Measurements from ENCODE around the gene NDUFAF7. TPM values are rescaled to one million over a fixed set of nuclear protein-coding genes. Genes with fewer than 3 reads are reported as not detected.
A peak's percentile ranks its signal among the peaks of the same experiment; 100 is the strongest.

NDUFAF7 gene
- polyA plus RNA-seq, 3 donors, result 4.7 to 12.2 (median 5.6) TPM

DNA sequence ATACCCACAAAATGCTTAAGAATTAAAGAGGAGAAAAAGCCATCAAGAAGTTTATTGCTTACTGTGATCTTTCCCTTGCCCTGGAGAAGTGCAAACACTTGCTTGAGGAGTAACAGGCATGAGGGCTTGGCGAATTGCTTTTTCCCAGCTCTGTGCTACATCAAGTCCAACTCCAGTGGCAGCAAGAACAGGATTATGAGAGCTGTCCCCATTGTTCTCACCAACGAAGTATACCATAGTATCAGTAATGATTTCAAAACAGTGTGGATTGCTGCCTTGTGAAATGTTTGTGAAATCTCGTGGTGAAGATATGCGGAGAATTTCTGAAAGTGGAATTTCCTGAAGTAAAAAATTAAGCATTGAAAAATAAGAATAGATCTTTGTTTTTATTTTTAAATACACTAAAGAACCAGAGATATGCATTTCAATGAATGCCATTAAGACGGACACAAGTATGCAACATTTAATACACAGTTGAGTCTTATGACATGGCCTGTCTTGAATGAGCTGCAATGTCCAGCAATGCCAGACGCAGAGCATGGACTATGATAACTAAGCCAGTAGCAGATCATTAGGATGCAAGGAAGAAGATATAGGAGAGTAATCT lies 43.0 kb downstream of the NDUFAF7 start:
- Histone ChIP-seq H3K27me3 (ENCODE audit: control insufficient read depth in 2 of 2, insufficient read depth in 2 of 2, low read length in 2 of 2) (no peaks in the 10 kb centered on the region), H3K4me2 (replicated peaks; ENCODE audit: extremely low read depth, low read length, poor library complexity, severe bottlenecking) (peak overlapping the region; percentile 13), H3K27ac (ENCODE audit: low read depth in 1 of 2, low read length in 2 of 2) (peak overlapping the region in 1 of 2 donors; percentile 56), H2AFZ (ENCODE audit: insufficient read depth, low read depth, low read length, poor library complexity, severe bottlenecking) (no peak overlapping the region), H3K79me2 (ENCODE audit: insufficient read depth, low read length) (no peaks in the 10 kb centered on the region), H3K4me3 (replicated peaks in 1 of 3; ENCODE audit: low read depth in 2 of 3, low read length in 3 of 3) (no peak overlapping the region), H4K20me1 (ENCODE audit: insufficient read depth, low read length) (peaks cover 6% of the 10 kb centered on the region), H3K9me3 (replicated peaks in 1 of 2; ENCODE audit: control insufficient read depth in 1 of 2, insufficient read depth in 1 of 2, low read length in 2 of 2) (no peaks in the 10 kb centered on the region), H3K4me1 (ENCODE audit: control insufficient read depth in 1 of 2, insufficient read depth in 2 of 2, low read length in 2 of 2) (peaks cover 23 to 24% of the 10 kb centered on the region in 2 donors), H3K36me3 (replicated peaks in 1 of 2; ENCODE audit: control insufficient read depth in 1 of 2, insufficient read depth in 2 of 2, low read length in 2 of 2) (peaks cover 45 to 96% of the 10 kb centered on the region in 2 donors), H3K9ac (ENCODE audit: insufficient read depth, low read length, poor library complexity, severe bottlenecking) (no peak overlapping the region)
- H3K27ac Mint-ChIP-seq, result peak overlapping the region in 4 of 7 donors; percentile 2 to 37 (median 24)
- no peak for DNase-seq
- WGBS (ENCODE audit: insufficient coverage), result 86% methylated on average over 1 of the region's 6 CpGs
- H3K9me3 Mint-ChIP-seq, result no peaks in the 10 kb centered on the region
- peaks cover 35% of the 10 kb centered on the region for H3K4me1 Mint-ChIP-seq
- TF ChIP-seq, protein P1, sequence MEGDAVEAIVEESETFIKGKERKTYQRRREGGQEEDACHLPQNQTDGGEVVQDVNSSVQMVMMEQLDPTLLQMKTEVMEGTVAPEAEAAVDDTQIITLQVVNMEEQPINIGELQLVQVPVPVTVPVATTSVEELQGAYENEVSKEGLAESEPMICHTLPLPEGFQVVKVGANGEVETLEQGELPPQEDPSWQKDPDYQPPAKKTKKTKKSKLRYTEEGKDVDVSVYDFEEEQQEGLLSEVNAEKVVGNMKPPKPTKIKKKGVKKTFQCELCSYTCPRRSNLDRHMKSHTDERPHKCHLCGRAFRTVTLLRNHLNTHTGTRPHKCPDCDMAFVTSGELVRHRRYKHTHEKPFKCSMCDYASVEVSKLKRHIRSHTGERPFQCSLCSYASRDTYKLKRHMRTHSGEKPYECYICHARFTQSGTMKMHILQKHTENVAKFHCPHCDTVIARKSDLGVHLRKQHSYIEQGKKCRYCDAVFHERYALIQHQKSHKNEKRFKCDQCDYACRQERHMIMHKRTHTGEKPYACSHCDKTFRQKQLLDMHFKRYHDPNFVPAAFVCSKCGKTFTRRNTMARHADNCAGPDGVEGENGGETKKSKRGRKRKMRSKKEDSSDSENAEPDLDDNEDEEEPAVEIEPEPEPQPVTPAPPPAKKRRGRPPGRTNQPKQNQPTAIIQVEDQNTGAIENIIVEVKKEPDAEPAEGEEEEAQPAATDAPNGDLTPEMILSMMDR (IDR thresholded peaks at IDR 0.05), result no peak
- peaks cover 0 to 2% (median 0%) of the 10 kb centered on the region in 3 donors for H3K27me3 Mint-ChIP-seq (ENCODE audit: low read depth in 3 of 3)
- peaks cover 53 to 63% of the 10 kb centered on the region in 2 donors for H3K36me3 Mint-ChIP-seq
- H3K4me3 Mint-ChIP-seq, result no peak overlapping the region
- intact Hi-C loops (cut with micrococcal nuclease), result no loop called here

GRCh38 chr2:37276291-37276690 lies 44.8 kb downstream of the NDUFAF7 start:
- H3K36me3 ChIP-seq (replicated peaks in 1 of 2; ENCODE audit: control insufficient read depth in 1 of 2, insufficient read depth in 2 of 2, low read length in 2 of 2), result peaks cover 43 to 96% of the 10 kb centered on the region in 2 donors
- intact Hi-C loops (cut with micrococcal nuclease), result no loop called here
- peaks cover 23% of the 10 kb centered on the region in 2 donors for H3K4me1 ChIP-seq (ENCODE audit: control insufficient read depth in 1 of 2, insufficient read depth in 2 of 2, low read length in 2 of 2)
- Mint-ChIP-seq H3K27me3 (ENCODE audit: low read depth in 3 of 3) (peaks cover 0 to 2% (median 0%) of the 10 kb centered on the region in 3 donors), H3K36me3 (peaks cover 54 to 62% of the 10 kb centered on the region in 2 donors), H3K27ac (no peak overlapping the region), H3K4me3 (no peak overlapping the region), H3K4me1 (peaks cover 35% of the 10 kb centered on the region), H3K9me3 (peaks cover 0 to 2% (median 0%) of the 10 kb centered on the region in 7 donors)
- peaks cover 4% of the 10 kb centered on the region for H4K20me1 ChIP-seq (ENCODE audit: insufficient read depth, low read length)
- H3K4me3 ChIP-seq (replicated peaks in 1 of 3; ENCODE audit: low read depth in 2 of 3, low read length in 3 of 3), result no peak overlapping the region
- H3K27me3 ChIP-seq (ENCODE audit: control insufficient read depth in 2 of 2, insufficient read depth in 2 of 2, low read length in 2 of 2), result no peaks in the 10 kb centered on the region
- DNase-seq, result no peak
- WGBS (ENCODE audit: insufficient coverage), result no CpG with 5 or more reads among the region's 2 CpGs
- no peak overlapping the region for H3K27ac ChIP-seq (ENCODE audit: low read depth in 1 of 2, low read length in 2 of 2)
- no peak overlapping the region for H2AFZ ChIP-seq (ENCODE audit: insufficient read depth, low read depth, low read length, poor library complexity, severe bottlenecking)
- no peaks in the 10 kb centered on the region for H3K9me3 ChIP-seq (replicated peaks in 1 of 2; ENCODE audit: control insufficient read depth in 1 of 2, insufficient read depth in 1 of 2, low read length in 2 of 2)
- no peak overlapping the region for H3K4me2 ChIP-seq (replicated peaks; ENCODE audit: extremely low read depth, low read length, poor library complexity, severe bottlenecking)
- no peaks in the 10 kb centered on the region for H3K79me2 ChIP-seq (ENCODE audit: insufficient read depth, low read length)
- TF ChIP-seq, protein P1 (IDR thresholded peaks at IDR 0.05), result no peak
- no peak overlapping the region for H3K9ac ChIP-seq (ENCODE audit: insufficient read depth, low read length, poor library complexity, severe bottlenecking)
